HL-60 (cell line): ENCODE measurements around the gene SETD4.

Experiments
- DNase-seq, 2 experiments: peaks; one replicate each; pipeline ENCODE4 v3.0.0-alpha.2; 2010 to 2020; ENCODE audit warnings: low read depth in 1 of 2, low spot score in 1 of 2
- H3K27ac ChIP-seq: fragments of 250-450 bp; sonication (Bioruptor Pico); replicated peaks from 2 replicates; pipeline ENCODE4 v1.5.1; 2020; ENCODE audit warnings: mild to moderate bottlenecking, moderate library complexity
- H3K27me3 ChIP-seq: fragments of 250-450 bp; sonication (Bioruptor Pico); 2 replicates; pipeline ENCODE4 v1.5.1; 2021; ENCODE audit warnings: mild to moderate bottlenecking, moderate library complexity; ENCODE audit not compliant: insufficient read depth, poor library complexity, severe bottlenecking
- H3K4me3 ChIP-seq: replicated peaks from 2 replicates; pipeline ENCODE4 v1.5.1; 2011; ENCODE audit warnings: mild to moderate bottlenecking, control low read depth, low read length; ENCODE audit not compliant: insufficient read depth
- CTCF ChIP-seq: IDR thresholded peaks from one replicate; pipeline ENCODE4 v1.5.1; 2011; ENCODE audit warnings: low read length, control low read depth, inconsistent platforms; ENCODE audit not compliant: insufficient read depth
- GABPA ChIP-seq: IDR thresholded peaks from 2 replicates; pipeline ENCODE4 v1.6.1; 2012; ENCODE audit warnings: low read depth
- POLR2AphosphoS5 ChIP-seq: IDR thresholded peaks from 2 replicates; pipeline ENCODE4 v1.6.1; 2012; ENCODE audit warnings: low read depth
- REST ChIP-seq: IDR thresholded peaks from 2 replicates; pipeline ENCODE4 v1.6.1; 2012; ENCODE audit warnings: low read depth; ENCODE audit not compliant: insufficient replicate concordance
- SPI1 ChIP-seq: IDR thresholded peaks from 2 replicates; pipeline ENCODE4 v1.6.1; 2012; ENCODE audit warnings: low read depth, mild to moderate bottlenecking, borderline replicate concordance

The SETD4 gene

GRCh38 chr21:36080386-36080785, 20.1 kb upstream of the SETD4 start:
- no peak overlapping the region for H3K4me3 ChIP-seq
- no peak for TF ChIP-seq POLR2AphosphoS5
- TF ChIP-seq SPI1 = no peak
- TF ChIP-seq CTCF = no peak
- TF ChIP-seq REST = no peak
- TF ChIP-seq GABPA = no peak
- no peak overlapping the region for H3K27ac ChIP-seq
- no peak for DNase-seq
- no peaks in the 10 kb centered on the region for H3K27me3 ChIP-seq

- TF ChIP-seq REST (no peak), POLR2AphosphoS5 (no peak), CTCF (no peak), GABPA (no peak), SPI1 (no peak)
- H3K4me3 ChIP-seq = no peak overlapping the region
- DNase-seq = no peak
- H3K27me3 ChIP-seq = no peaks in the 10 kb centered on the region
- no peak overlapping the region for H3K27ac ChIP-seq
Measured at GRCh38 chr21:36079671-36080070, 19.3 kb upstream of the SETD4 start.

GRCh38 chr21:36079010-36079649, 18.8 kb upstream of the SETD4 start:
- DNase-seq = no peak

More at GRCh38 chr21:36079010-36079649, 18.8 kb upstream of the SETD4 start:
- H3K27me3 ChIP-seq = no peaks in the 10 kb centered on the region
- H3K4me3 ChIP-seq = no peak overlapping the region
- H3K27ac ChIP-seq = no peak overlapping the region
- TF ChIP-seq CTCF = no peak
- no peak for TF ChIP-seq POLR2AphosphoS5
- TF ChIP-seq SPI1 = no peak
- no peak for TF ChIP-seq REST
- TF ChIP-seq GABPA = no peak
